Endothelial cell of umbilical vein (primary cell): ENCODE measurements around the gene DUSP19. TPM values are rescaled to one million over a fixed set of nuclear protein-coding genes. Genes with fewer than 3 reads are reported as not detected.

Experiments
- BruUV-seq: library from RNA; stranded (reverse); fragments of 400-500 nt; replicated peaks from 2 replicates; lab custom pipeline; 2021; lab: Mats Ljungman, UMichigan
- CTCF ChIA-PET: fragments of 300-600, 350-600 bp; sonication (Branson Sonifier 250); formaldehyde crosslinking; loops from one replicate; lab custom pipeline; 2021; ENCODE audit warnings: antibody characterized with exemption, inconsistent platforms; lab: Charles Lee
- POLR2A ChIA-PET: fragments of 300-600, 350-600 bp; sonication (Branson Sonifier 250); formaldehyde crosslinking; loops from one replicate; lab custom pipeline; 2021; ENCODE audit warnings: antibody characterized with exemption, inconsistent platforms; lab: Charles Lee
- DNase-seq: peaks from one replicate; pipeline ENCODE4 v3.0.0-alpha.2; 2011; ENCODE audit warnings: low read depth, low spot score
- FAIRE-seq: peaks from 2 replicates; lab custom pipeline; 2011; peaks lifted over from hg19 to GRCh38; lab: Jason Lieb, UNC
- H2AFZ ChIP-seq: 2 replicates; pipeline ENCODE4 v1.6.0; 2012; ENCODE audit warnings: low read depth, low read length, control low read depth, inconsistent platforms
- H3K27ac ChIP-seq: 2 replicates; pipeline ENCODE4 v1.5.1; 2011; ENCODE audit warnings: low read depth, mild to moderate bottlenecking, control low read depth, low read length, moderate library complexity; ENCODE audit not compliant: insufficient read depth
- H3K27me3 ChIP-seq, 2 experiments: 2 replicates each; pipeline versions ENCODE4 v1.6.0 to v1.6.1; 2011; ENCODE audit warnings: low read length in 2 of 2, mixed read lengths in 1 of 2; ENCODE audit not compliant: control insufficient read depth in 2 of 2, insufficient read depth in 2 of 2
- H3K36me3 ChIP-seq, 2 experiments: 2 replicates in 1 of 2; 3 replicates in 1 of 2; pipeline ENCODE4 v1.5.1; 2011; ENCODE audit warnings: low read length in 2 of 2, mild to moderate bottlenecking in 1 of 2, moderate library complexity in 1 of 2; ENCODE audit not compliant: control insufficient read depth in 2 of 2, insufficient read depth in 2 of 2; ENCODE audit errors: extremely low read depth in 1 of 2
- H3K4me1 ChIP-seq: 3 replicates; pipeline ENCODE4 v1.5.1; 2011; ENCODE audit warnings: mild to moderate bottlenecking, low read length; ENCODE audit not compliant: control insufficient read depth, insufficient read depth; ENCODE audit errors: extremely low read depth
- H3K4me2 ChIP-seq: 2 replicates; pipeline ENCODE4 v1.6.1; 2011; ENCODE audit warnings: low read length, control low read depth, mixed read lengths; ENCODE audit not compliant: insufficient read depth
- H3K4me3 ChIP-seq, 3 experiments: fragments of 200-600 bp in 1 of 3; sonication (generic), shearing (Covaris generic) in 1 of 3; replicated peaks in 1 of 3; 2 replicates each; pipeline ENCODE4 v1.5.1; 2011 to 2016; ENCODE audit warnings: control low read depth in 3 of 3, low read length in 3 of 3, mild to moderate bottlenecking in 2 of 3, inconsistent platforms in 1 of 3, low read depth in 1 of 3, moderate library complexity in 1 of 3; ENCODE audit not compliant: insufficient read depth in 1 of 3
- H3K79me2 ChIP-seq: 2 replicates; pipeline ENCODE4 v1.6.0; 2012; ENCODE audit warnings: low read length, inconsistent platforms; ENCODE audit not compliant: control insufficient read depth, insufficient read depth
- H3K9ac ChIP-seq: replicated peaks from 2 replicates; pipeline ENCODE3; 2011; ENCODE audit warnings: low read length, control low read depth; ENCODE audit not compliant: insufficient read depth; ENCODE audit errors: extremely low read depth
- H3K9me1 ChIP-seq: replicated peaks from 3 replicates; pipeline ENCODE4 v1.6.0; 2011; ENCODE audit warnings: mild to moderate bottlenecking, low read length; ENCODE audit not compliant: control insufficient read depth, insufficient read depth; ENCODE audit errors: extremely low read depth
- H3K9me3 ChIP-seq: replicated peaks from 2 replicates; pipeline ENCODE4 v1.5.1; 2012; ENCODE audit warnings: low read length, inconsistent platforms; ENCODE audit not compliant: control insufficient read depth, insufficient read depth
- H4K20me1 ChIP-seq: replicated peaks from 2 replicates; pipeline ENCODE3; 2011; ENCODE audit warnings: mild to moderate bottlenecking, low read length; ENCODE audit not compliant: control insufficient read depth, insufficient read depth; ENCODE audit errors: extremely low read depth
- CTCF ChIP-seq, 2 donors: IDR thresholded peaks; 1 replicate in 1 of 2; 2 replicates in 1 of 2; pipeline ENCODE4 v1.5.1; 2011; ENCODE audit warnings: low read length in 2 of 2, mild to moderate bottlenecking in 2 of 2, moderate library complexity in 2 of 2, control low read depth in 1 of 2, inconsistent platforms in 1 of 2, low read depth in 1 of 2; ENCODE audit not compliant: insufficient read depth in 1 of 2; ENCODE audit errors: extremely low read depth in 1 of 2
- EZH2 ChIP-seq: IDR thresholded peaks from 2 replicates; pipeline ENCODE4 v1.6.1; 2012; ENCODE audit warnings: borderline replicate concordance, low read depth, mild to moderate bottlenecking, moderate library complexity, low read length, inconsistent platforms; ENCODE audit not compliant: severe bottlenecking
- FOS ChIP-seq: IDR thresholded peaks from 2 replicates; pipeline ENCODE4 v1.6.1; 2011; ENCODE audit warnings: mild to moderate bottlenecking, low read length, moderate library complexity, borderline replicate concordance; ENCODE audit not compliant: insufficient read depth
- GATA2 ChIP-seq: IDR thresholded peaks from 2 replicates; pipeline ENCODE4 v1.7.0; 2011; ENCODE audit warnings: low read depth, mild to moderate bottlenecking, moderate library complexity, mixed read lengths, low read length; ENCODE audit not compliant: insufficient read length, insufficient read depth
- JUN ChIP-seq: IDR thresholded peaks from 2 replicates; pipeline ENCODE4 v1.6.1; 2011; ENCODE audit warnings: borderline replicate concordance, low read depth; ENCODE audit not compliant: insufficient read length, insufficient read depth
- MAX ChIP-seq: IDR thresholded peaks from 2 replicates; pipeline ENCODE4 v1.6.1; 2011; ENCODE audit not compliant: insufficient read depth, insufficient read length
- MYC ChIP-seq: IDR thresholded peaks from one replicate; pipeline ENCODE4 v1.6.1; 2011; ENCODE audit warnings: mild to moderate bottlenecking, low read depth, low read length
- POLR2A ChIP-seq: IDR thresholded peaks from 2 replicates; pipeline ENCODE4 v1.6.1; 2012; ENCODE audit warnings: low read depth, mild to moderate bottlenecking, control low read depth, low read length
- POLR2AphosphoS5 ChIP-seq: IDR thresholded peaks from 2 replicates; pipeline ENCODE4 v1.6.1; 2012; ENCODE audit warnings: low read depth, mild to moderate bottlenecking, control low read depth, low read length, moderate library complexity; ENCODE audit not compliant: insufficient read depth
- dilution Hi-C: fragments of 300-500 bp; cut with MboI; formaldehyde crosslinking; loops from one replicate; pipeline ENCODE4 v1.15.0; 2019; ENCODE audit warnings: low sequenced_read_pairs; ENCODE audit not compliant: extremely low pct_ligation_motif_present
- intact Hi-C: fragments of 100-400 bp; cut with micrococcal nuclease; formaldehyde crosslinking; loops from one replicate; pipeline ENCODE4 v1.10.0; 2022
- polyA plus RNA-seq, 4 experiments: library from polyadenylated mRNA; depleted of rRNA in 3 of 4; stranded (reverse) in 3 of 4; unstranded in 1 of 4; fragments of >200 nt; gene quantifications; 2 replicates each; pipeline versions ENCODE4 v1.2.1 to v1.2.3, GENCODE V29; 2011 to 2012; ENCODE audit warnings: missing spikeins in 1 of 4
- total RNA-seq: library from RNA; stranded (reverse); gene quantifications from 2 replicates; pipeline ENCODE4 v1.2.3, GENCODE V29; 2021

DUSP19 gene
- total and polyA plus RNA-seq, 2 donors (not counting 3 experiments of a cell fraction or from before 2014, with no cell fraction given), result 0.69 to 1.9 TPM

GRCh38 chr2:183148955-183149354 is 70.4 kb downstream of the DUSP19 start:
- H3K4me3 ChIP-seq, result no peak overlapping the region
- H3K9me3 ChIP-seq, result no peaks in the 10 kb centered on the region
- POLR2A ChIA-PET, result no interaction called here
- no peak overlapping the region for H2AFZ ChIP-seq
- DNase-seq (no peak), FAIRE-seq (no peak)
- H3K79me2 ChIP-seq, result peaks cover 39% of the 10 kb centered on the region
- H3K4me1 ChIP-seq, result no peaks in the 10 kb centered on the region
- H3K36me3 ChIP-seq, result peaks cover 0 to 5% of the 10 kb centered on the region in 2 experiments
- intact Hi-C loops, result no loop called here
- no peaks in the 10 kb centered on the region for H3K27me3 ChIP-seq
- H3K9ac ChIP-seq, result no peak overlapping the region
- H3K9me1 ChIP-seq, result no peaks in the 10 kb centered on the region
- CTCF ChIA-PET, result interaction anchor here (1.0 kb wide), 1 partner anchor 11 kb away, joined by 4 read pairs; no protein-coding TSS in a partner anchor
- no TSS peak for BruUV-seq
- H4K20me1 ChIP-seq, result no peaks in the 10 kb centered on the region
- no peak overlapping the region for H3K27ac ChIP-seq
- dilution Hi-C loops, result no loop called here
- H3K4me2 ChIP-seq, result no peak overlapping the region
- no peak for TF ChIP-seq JUN
- TF ChIP-seq POLR2A, result no peak
- no peak for TF ChIP-seq MAX
- TF ChIP-seq CTCF (IDR thresholded peaks at IDR 0.05; ENCODE audit: extremely low read depth in 1 of 2, insufficient read depth in 1 of 2, low read depth in 1 of 2, low read length in 2 of 2), result no peak
- TF ChIP-seq POLR2AphosphoS5, result no peak
- TF ChIP-seq MYC, result no peak
- no peak for TF ChIP-seq EZH2
- no peak for TF ChIP-seq FOS
- no peak for TF ChIP-seq GATA2
